Prostate gland (tissue), 2 donors: Measurements from ENCODE around the gene EXD2.

ENCODE experiments used
- CTCF ChIP-seq, 4 experiments: fragments of 200-600 bp in 2 of 4; fragments of 450-650 bp in 2 of 4; sonication (generic) in 2 of 4; IDR thresholded peaks; 1 replicate in 3 of 4; 2 replicates in 1 of 4; pipeline ENCODE4 v1.5.1; 2016 to 2019; ENCODE audit warnings: antibody characterized with exemption in 4 of 4, mild to moderate bottlenecking in 2 of 4, moderate library complexity in 2 of 4
- POLR2A ChIP-seq: fragments of 450-650 bp; IDR thresholded peaks from one replicate; pipeline ENCODE4 v1.6.1; 2016; ENCODE audit warnings: antibody characterized with exemption, mild to moderate bottlenecking

GRCh38 chr14:69240527-69241173 lies 49.4 kb downstream of the EXD2 start:
- no peak for TF ChIP-seq CTCF (IDR thresholded peaks at IDR 0.05)
- TF ChIP-seq POLR2A, result no peak
